Sigmoid colon (tissue), 4 donors: Measurements from ENCODE around the gene IRGC.

Experiments
- EP300 ChIP-seq, 4 donors: sonication (generic); formaldehyde crosslinking; IDR thresholded peaks; one replicate each; pipeline ENCODE4 v1.6.1; 2017; ENCODE audit warnings: antibody characterized with exemption in 4 of 4
- POLR2A ChIP-seq, 2 donors: fragments of 450-650 bp; IDR thresholded peaks; one replicate each; pipeline ENCODE4 v1.6.1; 2016; ENCODE audit warnings: antibody characterized with exemption in 2 of 2, mild to moderate bottlenecking in 2 of 2, moderate library complexity in 2 of 2
- POLR2AphosphoS5 ChIP-seq, 4 donors: sonication (generic); formaldehyde crosslinking; IDR thresholded peaks; one replicate each; pipeline ENCODE4 v1.6.1; 2017; ENCODE audit warnings: antibody characterized with exemption in 4 of 4
- TF ChIP-seq, protein P1 (sequence below), 4 experiments: fragments of 450-650 bp in 3 of 4; fragments of 200-600 bp in 1 of 4; IDR thresholded peaks; one replicate each; pipeline ENCODE4 v1.5.1; 2016 to 2019; ENCODE audit warnings: antibody characterized with exemption in 4 of 4, mild to moderate bottlenecking in 3 of 4, moderate library complexity in 2 of 4

GRCh38 chr19:43674596-43674995 lies 41.3 kb upstream of the IRGC start:
- TF ChIP-seq, protein P1, sequence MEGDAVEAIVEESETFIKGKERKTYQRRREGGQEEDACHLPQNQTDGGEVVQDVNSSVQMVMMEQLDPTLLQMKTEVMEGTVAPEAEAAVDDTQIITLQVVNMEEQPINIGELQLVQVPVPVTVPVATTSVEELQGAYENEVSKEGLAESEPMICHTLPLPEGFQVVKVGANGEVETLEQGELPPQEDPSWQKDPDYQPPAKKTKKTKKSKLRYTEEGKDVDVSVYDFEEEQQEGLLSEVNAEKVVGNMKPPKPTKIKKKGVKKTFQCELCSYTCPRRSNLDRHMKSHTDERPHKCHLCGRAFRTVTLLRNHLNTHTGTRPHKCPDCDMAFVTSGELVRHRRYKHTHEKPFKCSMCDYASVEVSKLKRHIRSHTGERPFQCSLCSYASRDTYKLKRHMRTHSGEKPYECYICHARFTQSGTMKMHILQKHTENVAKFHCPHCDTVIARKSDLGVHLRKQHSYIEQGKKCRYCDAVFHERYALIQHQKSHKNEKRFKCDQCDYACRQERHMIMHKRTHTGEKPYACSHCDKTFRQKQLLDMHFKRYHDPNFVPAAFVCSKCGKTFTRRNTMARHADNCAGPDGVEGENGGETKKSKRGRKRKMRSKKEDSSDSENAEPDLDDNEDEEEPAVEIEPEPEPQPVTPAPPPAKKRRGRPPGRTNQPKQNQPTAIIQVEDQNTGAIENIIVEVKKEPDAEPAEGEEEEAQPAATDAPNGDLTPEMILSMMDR (IDR thresholded peaks at IDR 0.05), result no peak
- TF ChIP-seq EP300 (IDR thresholded peaks at IDR 0.05) (no peak), POLR2A (IDR thresholded peaks at IDR 0.05) (no peak), POLR2AphosphoS5 (IDR thresholded peaks at IDR 0.05) (no peak)
